HCT116 (cell line): ENCODE measurements around the gene MPEG1.

ENCODE experiments used
- CTCF ChIP-seq, 3 experiments: fragments of 200-600 bp in 1 of 3; sonication (generic) in 1 of 3; IDR thresholded peaks in 2 of 3; conservative IDR thresholded peaks in 1 of 3; 2 replicates each; pipeline ENCODE4 v1.5.1; 2012 to 2017; ENCODE audit warnings: low read depth in 2 of 3, low read length in 2 of 3, antibody characterized with exemption in 1 of 3, borderline replicate concordance in 1 of 3, control low read depth in 1 of 3, mild to moderate bottlenecking in 1 of 3, mixed read lengths in 1 of 3, mixed run types in 1 of 3, moderate library complexity in 1 of 3; ENCODE audit not compliant: insufficient read depth in 1 of 3
- EZH2 ChIP-seq: fragments of 200-600 bp; sonication (generic); IDR thresholded peaks from 2 replicates; pipeline ENCODE4 v1.6.1; 2017; ENCODE audit warnings: antibody characterized with exemption, mixed run types
- POLR2A ChIP-seq: IDR thresholded peaks from 2 replicates; pipeline ENCODE4 v1.7.0; 2011; ENCODE audit warnings: borderline replicate concordance; ENCODE audit not compliant: insufficient read depth, insufficient read length; ENCODE audit errors: extremely low read depth
- RAD21 ChIP-seq: IDR thresholded peaks from 2 replicates; pipeline ENCODE4 v1.6.1; 2012; ENCODE audit warnings: low read depth, mild to moderate bottlenecking
- SIN3A ChIP-seq: IDR thresholded peaks from 2 replicates; pipeline ENCODE4 v1.6.1; 2012; ENCODE audit warnings: low read depth
- SRF ChIP-seq: IDR thresholded peaks from 2 replicates; pipeline ENCODE4 v1.6.1; 2012; ENCODE audit warnings: low read depth
- ZFX ChIP-seq: fragments of 450-650 bp; IDR thresholded peaks from 2 replicates; pipeline ENCODE4 v1.6.1; 2017
- ZNF274 ChIP-seq: fragments of 200-500 bp; sonication (Bioruptor generic); IDR thresholded peaks from 2 replicates; pipeline ENCODE4 v1.6.1; 2014; ENCODE audit warnings: mild to moderate bottlenecking, low read depth, low read length, inconsistent platforms

- no peak for TF ChIP-seq POLR2A
- TF ChIP-seq ZNF274: no peak
- TF ChIP-seq CTCF (IDR thresholded peaks at IDR 0.05 in 2 of 3, conservative IDR thresholded peaks at IDR 0.05 in 1 of 3; ENCODE audit: borderline replicate concordance in 1 of 3, insufficient read depth in 1 of 3, low read depth in 2 of 3, low read length in 2 of 3): no peak
- TF ChIP-seq EZH2: no peak
- no peak for TF ChIP-seq ZFX
- no peak for TF ChIP-seq SIN3A
- no peak for TF ChIP-seq SRF
- no peak for TF ChIP-seq RAD21
Measured at GRCh38 chr11:59225017-59225416, 12.3 kb upstream of the MPEG1 start.
